Measurements from ENCODE around the gene ADAP1. TPM values are rescaled to one million over a fixed set of nuclear protein-coding genes. Genes with fewer than 3 reads are reported as not detected.

ADAP1 gene
- total RNA-seq, 1 experiment from 2014 or later = 3.1 TPM

GRCh38 chr7:868189-868486 lies 86.3 kb downstream of the ADAP1 start:
- Histone ChIP-seq H3K9me3 (ENCODE audit: control insufficient read depth, insufficient read depth, low read depth, low read length) (no peaks in the 10 kb centered on the region), H3K4me3 (ENCODE audit: low read depth in 2 of 2, low read length in 2 of 2) (no peak overlapping the region), H3K36me3 (ENCODE audit: control insufficient read depth, insufficient read depth, low read length) (peaks cover 13% of the 10 kb centered on the region), H3K27ac (ENCODE audit: low read length) (no peak overlapping the region), H3K27me3 (ENCODE audit: control insufficient read depth, insufficient read depth, low read length) (no peaks in the 10 kb centered on the region), H3K4me1 (ENCODE audit: control insufficient read depth, insufficient read depth, low read length) (peaks cover under 1% of the 10 kb centered on the region; the same call in 1 of the 2 replicates)
- ATAC-seq (no peak), DNase-seq (ENCODE audit: low read depth, low spot score) (no peak)
- in situ Hi-C loops (cut with HindIII; ENCODE audit: low pct_unique_long_range_greater_than_20kb, low sequenced_read_pairs) = no loop called here
- no peak for TF ChIP-seq SIN3A (IDR thresholded peaks at IDR 0.05; ENCODE audit: borderline replicate concordance, insufficient read depth, low read depth, low read length)
- TF ChIP-seq TCF7L2 (IDR thresholded peaks at IDR 0.05; ENCODE audit: low read depth, low read length) = no peak
- TF ChIP-seq POLR2AphosphoS5 (IDR thresholded peaks at IDR 0.05; ENCODE audit: low read depth, low read length) = no peak
- no peak for TF ChIP-seq REST (IDR thresholded peaks at IDR 0.05; ENCODE audit: insufficient read depth in 1 of 2, low read depth in 2 of 2, low read length in 1 of 2)
- no peak for TF ChIP-seq CTCF (IDR thresholded peaks at IDR 0.05)
- BruUV-seq (replicated peaks) = no TSS peak
- intact Hi-C loops (cut with micrococcal nuclease; ENCODE audit: unreplicated experiment) = no loop called here
- ChIA-PET POLR2A (no interaction called here), CTCF (interaction anchor here (0.5 kb wide), 1 partner anchor 83 kb away, joined by 3 read pairs; no protein-coding TSS in a partner anchor)

- intact Hi-C loops (cut with micrococcal nuclease; ENCODE audit: unreplicated experiment) = no loop called here
- in situ Hi-C loops (cut with HindIII; ENCODE audit: low pct_unique_long_range_greater_than_20kb, low sequenced_read_pairs) = no loop called here
- Histone ChIP-seq H3K9me3 (ENCODE audit: control insufficient read depth, insufficient read depth, low read depth, low read length) (no peaks in the 10 kb centered on the region), H3K27me3 (ENCODE audit: control insufficient read depth, insufficient read depth, low read length) (no peaks in the 10 kb centered on the region), H3K27ac (ENCODE audit: low read length) (no peak overlapping the region), H3K36me3 (ENCODE audit: control insufficient read depth, insufficient read depth, low read length) (peaks cover 13% of the 10 kb centered on the region), H3K4me3 (ENCODE audit: low read depth in 2 of 2, low read length in 2 of 2) (no peak overlapping the region), H3K4me1 (ENCODE audit: control insufficient read depth, insufficient read depth, low read length) (no peaks in the 10 kb centered on the region)
- ChIA-PET CTCF (interaction anchor here (0.5 to 0.6 kb wide), 2 partner anchors 82 to 126 kb away, joined by 3 read pairs; no protein-coding TSS in a partner anchor), POLR2A (no interaction called here)
- no peak for DNase-seq (ENCODE audit: low read depth, low spot score)
- BruUV-seq (replicated peaks) = no TSS peak
- TF ChIP-seq CTCF (IDR thresholded peaks at IDR 0.05) (no peak), SIN3A (IDR thresholded peaks at IDR 0.05; ENCODE audit: borderline replicate concordance, insufficient read depth, low read depth, low read length) (no peak), POLR2AphosphoS5 (IDR thresholded peaks at IDR 0.05; ENCODE audit: low read depth, low read length) (no peak), REST (IDR thresholded peaks at IDR 0.05; ENCODE audit: insufficient read depth in 1 of 2, low read depth in 2 of 2, low read length in 1 of 2) (no peak), TCF7L2 (IDR thresholded peaks at IDR 0.05; ENCODE audit: low read depth, low read length) (no peak)
- ATAC-seq = peak; percentile 48
Observed at GRCh38 chr7:867406-868188, 86.9 kb downstream of the ADAP1 start.
